OCI-LY7 (cell line): ENCODE results near the gene GIMAP8. TPM values are rescaled to one million over a fixed set of nuclear protein-coding genes. Genes with fewer than 3 reads are reported as not detected.

Source experiments
- BruUV-seq: library from RNA; stranded (reverse); fragments of 400-500 nt; replicated peaks from 2 replicates; lab custom pipeline; 2021; lab: Mats Ljungman, UMichigan
- CTCF ChIA-PET: fragments of 300-600 bp; sonication (Branson Sonifier 250); formaldehyde crosslinking; loops from one replicate; lab custom pipeline; 2022; ENCODE audit warnings: antibody characterized with exemption; ENCODE audit not compliant: unreplicated experiment; lab: Charles Lee
- POLR2A ChIA-PET: fragments of 300-600 bp; sonication (Branson Sonifier 250); formaldehyde crosslinking; loops from one replicate; lab custom pipeline; 2022; ENCODE audit warnings: antibody characterized with exemption; lab: Charles Lee
- DNase-seq: peaks from one replicate; pipeline ENCODE4 v3.0.0-alpha.2; 2015; ENCODE audit warnings: low spot score
- H2AFZ ChIP-seq: fragments of 200-600 bp; sonication (generic), shearing (Covaris generic); 2 replicates; pipeline ENCODE4 v1.6.1; 2014; ENCODE audit warnings: mild to moderate bottlenecking, antibody characterized with exemption, low read length, moderate library complexity
- H3K27ac ChIP-seq: fragments of 200-600 bp; sonication (generic); 2 replicates; pipeline ENCODE4 v1.5.1; 2014; ENCODE audit warnings: mixed run types, low read depth, mild to moderate bottlenecking, moderate library complexity, low read length, inconsistent platforms; ENCODE audit not compliant: poor library complexity, severe bottlenecking
- H3K36me3 ChIP-seq: fragments of 200-600 bp; sonication (generic); 2 replicates; pipeline ENCODE4 v1.6.1; 2014; ENCODE audit warnings: mild to moderate bottlenecking, antibody characterized with exemption, low read length, moderate library complexity, mixed read lengths; ENCODE audit not compliant: insufficient read depth
- H3K4me1 ChIP-seq: fragments of 200-600 bp; sonication (generic); 2 replicates; pipeline ENCODE4 v1.5.1; 2014; ENCODE audit warnings: mild to moderate bottlenecking, low read length; ENCODE audit not compliant: insufficient read depth, poor library complexity, severe bottlenecking
- H3K4me2 ChIP-seq: fragments of 200-600 bp; sonication (generic); 2 replicates; pipeline ENCODE4 v1.6.1; 2014; ENCODE audit warnings: mild to moderate bottlenecking, low read length
- H3K4me3 ChIP-seq: fragments of 200-600 bp; sonication (generic); 2 replicates; pipeline ENCODE4 v1.5.1; 2014; ENCODE audit warnings: mild to moderate bottlenecking, low read depth, low read length; ENCODE audit not compliant: poor library complexity, severe bottlenecking
- H3K79me2 ChIP-seq: fragments of 200-600 bp; sonication (generic); 2 replicates; pipeline ENCODE4 v1.6.1; 2016; ENCODE audit warnings: low read depth, mild to moderate bottlenecking, low read length, moderate library complexity, mixed read lengths; ENCODE audit not compliant: insufficient read depth
- H3K9me2 ChIP-seq: fragments of 200-600 bp; sonication (generic); 2 replicates; pipeline ENCODE4 v1.6.1; 2016; ENCODE audit warnings: mild to moderate bottlenecking, low read length, mixed read lengths; ENCODE audit not compliant: insufficient read depth
- H3K9me3 ChIP-seq: fragments of 200-600 bp; sonication (generic); 2 replicates; pipeline ENCODE4 v1.6.1; 2014; ENCODE audit warnings: mild to moderate bottlenecking, mixed run types, low read length, mixed read lengths
- H4K20me1 ChIP-seq: fragments of 200-600 bp; sonication (generic); 2 replicates; pipeline ENCODE4 v1.6.1; 2014; ENCODE audit warnings: mild to moderate bottlenecking, antibody characterized with exemption, low read length, moderate library complexity, mixed read lengths; ENCODE audit not compliant: insufficient read depth
- CTCF ChIP-seq: fragments of 200-600 bp; sonication (generic); conservative IDR thresholded peaks from 2 replicates; pipeline ENCODE4 v1.5.1; 2014; ENCODE audit warnings: mild to moderate bottlenecking, antibody characterized with exemption, low read length, moderate library complexity, mixed read lengths
- EZH2phosphoT487 ChIP-seq: fragments of 200-600 bp; sonication (generic); IDR thresholded peaks from 2 replicates; pipeline ENCODE4 v1.6.1; 2018; ENCODE audit warnings: low read depth, borderline replicate concordance, mild to moderate bottlenecking, mixed run types, antibody characterized with exemption, low read length, moderate library complexity, mixed read lengths
- intact Hi-C: fragments of 100-400 bp; cut with micrococcal nuclease; formaldehyde crosslinking; loops from one replicate; pipeline ENCODE4 v1.10.0; 2022; ENCODE audit not compliant: unreplicated experiment
- total RNA-seq, 2 experiments: library from RNA; depleted of rRNA in 1 of 2; stranded (reverse); fragments of >200 nt in 1 of 2; shearing (Covaris generic) in 1 of 2; gene quantifications; 2 replicates each; pipeline ENCODE4 v1.2.3, GENCODE V29; 2014 to 2022

The GIMAP8 gene
- total RNA-seq, 2 experiments from 2014 or later, result not detected

GRCh38 chr7:150415161-150416153 lies 35.0 kb upstream of the GIMAP8 start:
- no peaks in the 10 kb centered on the region for H3K4me1 ChIP-seq
- H2AFZ ChIP-seq, result no peak overlapping the region
- POLR2A ChIA-PET, result interaction anchor here (0.6 kb wide), 1 partner anchor 78 kb away, joined by 3 read pairs; no protein-coding TSS in a partner anchor
- H3K27ac ChIP-seq, result no peak overlapping the region
- no peak overlapping the region for H3K4me3 ChIP-seq
- no peaks in the 10 kb centered on the region for H3K79me2 ChIP-seq
- TF ChIP-seq EZH2phosphoT487 (no peak), CTCF (no peak)
- H3K9me2 ChIP-seq, result no peaks in the 10 kb centered on the region
- CTCF ChIA-PET, result no interaction called here
- BruUV-seq, result no TSS peak
- no peaks in the 10 kb centered on the region for H3K9me3 ChIP-seq
- no peak for DNase-seq
- no peaks in the 10 kb centered on the region for H4K20me1 ChIP-seq
- peaks cover 5% of the 10 kb centered on the region; the same call in 1 of the 2 replicates for H3K36me3 ChIP-seq
- intact Hi-C loops, result no loop called here
- no peak overlapping the region for H3K4me2 ChIP-seq

GRCh38 chr7:150417239-150417638 lies 33.2 kb upstream of the GIMAP8 start:
- Histone ChIP-seq H3K4me1 (peaks cover 4% of the 10 kb centered on the region), H3K27ac (no peak overlapping the region), H2AFZ (no peak overlapping the region), H3K4me3 (no peak overlapping the region), H3K79me2 (no peaks in the 10 kb centered on the region), H3K36me3 (no peaks in the 10 kb centered on the region; the same call in 1 of the 2 replicates), H3K9me2 (no peaks in the 10 kb centered on the region), H3K9me3 (no peaks in the 10 kb centered on the region), H3K4me2 (no peak overlapping the region), H4K20me1 (no peaks in the 10 kb centered on the region)
- TF ChIP-seq EZH2phosphoT487 (no peak), CTCF (no peak)
- POLR2A ChIA-PET, result no interaction called here
- intact Hi-C loops, result no loop called here
- no peak for DNase-seq
- CTCF ChIA-PET, result no interaction called here
- no TSS peak for BruUV-seq

GRCh38 chr7:150417863-150418262 lies 32.6 kb upstream of the GIMAP8 start:
- TF ChIP-seq CTCF (peak; percentile 60), EZH2phosphoT487 (no peak)
- H3K4me1 ChIP-seq, result peaks cover 4% of the 10 kb centered on the region
- CTCF ChIA-PET, result no interaction called here
- H3K27ac ChIP-seq, result no peak overlapping the region
- no peak overlapping the region for H3K4me3 ChIP-seq
- no TSS peak for BruUV-seq
- DNase-seq, result no peak
- H3K9me3 ChIP-seq, result no peaks in the 10 kb centered on the region
- intact Hi-C loops, result no loop called here
- H2AFZ ChIP-seq, result no peak overlapping the region
- POLR2A ChIA-PET, result no interaction called here
- no peaks in the 10 kb centered on the region for H4K20me1 ChIP-seq
- no peaks in the 10 kb centered on the region; the same call in 1 of the 2 replicates for H3K36me3 ChIP-seq
- no peaks in the 10 kb centered on the region for H3K9me2 ChIP-seq
- H3K4me2 ChIP-seq, result no peak overlapping the region
- no peaks in the 10 kb centered on the region for H3K79me2 ChIP-seq
